HG03575 (cell line): ENCODE results near the gene POLE3.

ENCODE experiments used
- ATAC-seq: cut with Tn5 transposase; IDR thresholded peaks from one replicate; pipeline ENCODE4 v1.9.1; 2021; ENCODE audit not compliant: unreplicated experiment, insufficient number of reproducible peaks, low FRiP score; ENCODE audit errors: extremely low read depth

POLE3 gene

GRCh38 chr9:113360242-113360842, 50.1 kb downstream of the POLE3 start:
- ATAC-seq = no peak

DNA sequence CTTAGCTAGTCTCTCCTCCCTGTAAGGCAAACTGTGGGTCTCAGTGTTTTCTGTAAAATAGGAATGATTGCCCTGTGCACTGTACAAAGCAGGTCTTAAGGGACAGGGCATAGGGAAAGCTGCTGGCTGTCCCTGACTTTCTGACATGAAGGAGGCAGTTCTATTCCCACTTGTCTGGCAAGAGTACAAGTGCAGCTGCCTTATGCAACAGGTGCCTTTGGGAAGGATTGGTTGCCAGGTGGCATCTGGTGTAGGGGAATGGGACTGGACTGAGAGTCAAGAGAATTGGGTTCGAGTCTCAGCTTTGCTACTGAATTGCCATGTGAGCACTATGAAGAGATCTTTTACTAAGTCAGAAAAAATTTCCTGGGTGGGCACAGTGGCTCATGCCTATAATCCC, 51.1 kb downstream of the POLE3 start:
- ATAC-seq = no peak
